ENCODE measurements around the gene NRXN3. TPM values are rescaled to one million over a fixed set of nuclear protein-coding genes. Genes with fewer than 3 reads are reported as not detected.

Gene NRXN3
- total and polyA plus RNA-seq, 2 donors (not counting 1 experiment from before 2014, with no cell fraction given) = not detected

DNA sequence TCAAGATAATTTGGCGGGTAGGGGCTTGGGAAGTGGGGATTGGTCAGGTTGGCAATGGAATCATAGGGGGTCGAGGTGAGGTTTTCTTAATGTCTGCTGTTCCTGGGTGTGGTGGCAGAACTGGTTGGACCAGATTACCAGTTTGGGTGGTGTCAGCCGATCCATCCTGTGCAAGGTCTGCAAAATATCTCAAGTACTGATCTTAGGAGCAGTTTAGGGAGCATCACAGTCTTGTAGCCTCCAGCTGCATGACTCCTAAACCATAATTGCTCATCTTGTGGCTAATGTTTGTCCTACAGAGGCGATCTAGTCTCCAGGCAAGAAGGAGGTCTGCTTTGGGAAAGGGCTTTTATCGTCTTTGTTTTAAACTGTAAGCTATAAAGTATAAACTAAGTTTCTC is 1172.8 kb downstream of the NRXN3 start:
- Histone ChIP-seq H3K4me3 (ENCODE audit: control extremely low read depth in 1 of 5, extremely low read depth in 1 of 5, insufficient read depth in 1 of 5, low read depth in 2 of 5, low read length in 4 of 5) (no peak overlapping the region), H3K27me3 (replicated peaks in 1 of 4; ENCODE audit: control extremely low read depth in 1 of 4, control insufficient read depth in 3 of 4, insufficient read depth in 4 of 4, low read length in 3 of 4) (no peaks in the 10 kb centered on the region), H3K4me1 (ENCODE audit: control insufficient read depth in 2 of 2, insufficient read depth in 2 of 2, low read length in 2 of 2) (no peaks in the 10 kb centered on the region), H3K9me3 (ENCODE audit: control extremely low read depth in 1 of 3, control insufficient read depth in 2 of 3, insufficient read depth in 1 of 3, low read length in 2 of 3) (no peaks in the 10 kb centered on the region), H3K27ac (ENCODE audit: low read length in 2 of 2) (no peak overlapping the region), H2AFZ (ENCODE audit: insufficient read depth, low read depth, low read length, poor library complexity, severe bottlenecking) (no peak overlapping the region), H3K4me2 (replicated peaks; ENCODE audit: low read depth, low read length, poor library complexity, severe bottlenecking) (no peak overlapping the region), H3K79me2 (ENCODE audit: control insufficient read depth, insufficient read depth, low read length) (no peaks in the 10 kb centered on the region), H3K36me3 (replicated peaks in 1 of 2; ENCODE audit: control extremely low read depth in 1 of 2, control insufficient read depth in 1 of 2, extremely low read depth in 1 of 2, insufficient read depth in 2 of 2, low read length in 1 of 2) (no peaks in the 10 kb centered on the region), H3K9ac (ENCODE audit: low read length) (no peak overlapping the region), H4K20me1 (ENCODE audit: control insufficient read depth, insufficient read depth, low read length, poor library complexity, severe bottlenecking) (no peaks in the 10 kb centered on the region)
- Mint-ChIP-seq H3K4me1 (no peaks in the 10 kb centered on the region), H3K9me3 (ENCODE audit: insufficient read depth) (no peaks in the 10 kb centered on the region), H3K4me3 (no peak overlapping the region), H3K27me3 (no peaks in the 10 kb centered on the region), H3K27ac (no peak overlapping the region)
- no peak for DNase-seq
- ChIA-PET POLR2A (no interaction called here), CTCF (no interaction called here)
- WGBS (ENCODE audit: insufficient coverage) = 87% methylated on average over 3 of the region's 5 CpGs
- TF ChIP-seq CTCF (IDR thresholded peaks at IDR 0.05) (no peak), EZH2 (IDR thresholded peaks at IDR 0.05; ENCODE audit: borderline replicate concordance, insufficient read depth, low read depth, low read length, poor library complexity, severe bottlenecking) (no peak)
- no peak for ATAC-seq (ENCODE audit: low read depth)
- intact Hi-C loops (cut with micrococcal nuclease) = no loop called here

GRCh38 chr14:79351011-79351410 is 1180.8 kb downstream of the NRXN3 start:
- Histone ChIP-seq H3K9ac (ENCODE audit: low read length) (no peak overlapping the region), H3K79me2 (ENCODE audit: control insufficient read depth, insufficient read depth, low read length) (no peaks in the 10 kb centered on the region), H3K27me3 (replicated peaks in 1 of 4; ENCODE audit: control extremely low read depth in 1 of 4, control insufficient read depth in 3 of 4, insufficient read depth in 4 of 4, low read length in 3 of 4) (no peaks in the 10 kb centered on the region), H4K20me1 (ENCODE audit: control insufficient read depth, insufficient read depth, low read length, poor library complexity, severe bottlenecking) (no peaks in the 10 kb centered on the region), H2AFZ (ENCODE audit: insufficient read depth, low read depth, low read length, poor library complexity, severe bottlenecking) (no peak overlapping the region), H3K4me1 (ENCODE audit: control insufficient read depth in 2 of 2, insufficient read depth in 2 of 2, low read length in 2 of 2) (no peaks in the 10 kb centered on the region), H3K9me3 (ENCODE audit: control extremely low read depth in 1 of 3, control insufficient read depth in 2 of 3, insufficient read depth in 1 of 3, low read length in 2 of 3) (no peaks in the 10 kb centered on the region), H3K4me3 (ENCODE audit: control extremely low read depth in 1 of 5, extremely low read depth in 1 of 5, insufficient read depth in 1 of 5, low read depth in 2 of 5, low read length in 4 of 5) (no peak overlapping the region), H3K27ac (ENCODE audit: low read length in 2 of 2) (no peak overlapping the region), H3K36me3 (replicated peaks in 1 of 2; ENCODE audit: control extremely low read depth in 1 of 2, control insufficient read depth in 1 of 2, extremely low read depth in 1 of 2, insufficient read depth in 2 of 2, low read length in 1 of 2) (no peaks in the 10 kb centered on the region), H3K4me2 (replicated peaks; ENCODE audit: low read depth, low read length, poor library complexity, severe bottlenecking) (no peak overlapping the region)
- H3K27ac Mint-ChIP-seq = no peak overlapping the region
- intact Hi-C loops (cut with micrococcal nuclease) = no loop called here
- DNase-seq = no peak
- H3K9me3 Mint-ChIP-seq (ENCODE audit: insufficient read depth) = no peaks in the 10 kb centered on the region
- H3K4me3 Mint-ChIP-seq = no peak overlapping the region
- ChIA-PET CTCF (no interaction called here), POLR2A (no interaction called here)
- TF ChIP-seq CTCF (IDR thresholded peaks at IDR 0.05) = no peak
- no peaks in the 10 kb centered on the region for H3K4me1 Mint-ChIP-seq
- H3K27me3 Mint-ChIP-seq = no peaks in the 10 kb centered on the region
- no peak for ATAC-seq (ENCODE audit: low read depth)
- no CpG with 5 or more reads among the region's 3 CpGs for WGBS (ENCODE audit: insufficient coverage)
